GM23338 (cell line): ENCODE measurements around the gene SLC35E2B. TPM values are rescaled to one million over a fixed set of nuclear protein-coding genes. Genes with fewer than 3 reads are reported as not detected.
A peak's percentile ranks its signal among the peaks of the same experiment; 100 is the strongest.
"Not testable (repeated sequence)": the region's sequence is repeated elsewhere in the genome, so short reads cannot be mapped to it uniquely, and the experiment has no call there.

Experiments
- ATAC-seq: fragments of 200-7000 bp; cut with Tn5 transposase; 3 replicates; pipeline ENCODE4 v1.9.1; 2020
- DNase-seq: peaks from one replicate; pipeline ENCODE4 v3.0.0-alpha.2; 2015; ENCODE audit warnings: low spot score
- H2AFZ ChIP-seq: fragments of 200-600 bp; sonication (generic); 2 replicates; pipeline ENCODE4 v1.8.0; 2016; ENCODE audit warnings: antibody characterized with exemption, mild to moderate bottlenecking, moderate library complexity
- H3F3A ChIP-seq: fragments of 200-600 bp; sonication (generic); replicated peaks from 2 replicates; pipeline ENCODE4 v1.8.0; 2017; ENCODE audit warnings: antibody characterized with exemption, mixed run types, low read depth
- H3K27ac ChIP-seq: fragments of 200-600 bp; sonication (generic); 2 replicates; pipeline ENCODE4 v1.6.1; 2016; ENCODE audit warnings: low read depth
- H3K27me3 ChIP-seq: fragments of 200-600 bp; sonication (generic); 2 replicates; pipeline ENCODE4 v1.8.0; 2016; ENCODE audit warnings: mild to moderate bottlenecking, mixed run types, moderate library complexity; ENCODE audit not compliant: insufficient read depth
- H3K36me3 ChIP-seq: fragments of 200-600 bp; sonication (generic); 2 replicates; pipeline ENCODE4 v1.8.0; 2016; ENCODE audit warnings: mild to moderate bottlenecking; ENCODE audit not compliant: insufficient read depth
- H3K4me1 ChIP-seq: fragments of 200-600 bp; sonication (generic); 2 replicates; pipeline ENCODE4 v1.8.0; 2016; ENCODE audit warnings: mild to moderate bottlenecking, moderate library complexity; ENCODE audit not compliant: insufficient read depth
- H3K4me2 ChIP-seq: fragments of 200-600 bp; sonication (generic); 2 replicates; pipeline ENCODE4 v1.7.1; 2017; ENCODE audit warnings: mixed run types
- H3K4me3 ChIP-seq: fragments of 200-600 bp; sonication (generic); 2 replicates; pipeline ENCODE4 v1.6.1; 2016; ENCODE audit warnings: mixed run types
- H3K79me2 ChIP-seq: fragments of 200-600 bp; sonication (generic); replicated peaks from 2 replicates; pipeline ENCODE4 v1.8.0; 2017; ENCODE audit warnings: mild to moderate bottlenecking; ENCODE audit not compliant: insufficient read depth
- H3K9me2 ChIP-seq: fragments of 200-600 bp; sonication (generic); 2 replicates; pipeline ENCODE4 v1.8.0; 2017; ENCODE audit not compliant: insufficient read depth
- H4K20me1 ChIP-seq: fragments of 200-600 bp; sonication (generic); replicated peaks from 2 replicates; pipeline ENCODE4 v1.8.0; 2017; ENCODE audit warnings: mild to moderate bottlenecking; ENCODE audit not compliant: insufficient read depth
- H3K27ac Mint-ChIP-seq: 2 replicates; pipeline ENCODE4 v1.8.0; 2020; ENCODE audit warnings: inconsistent platforms, mild to moderate bottlenecking, moderate library complexity, mixed read lengths
- H3K27me3 Mint-ChIP-seq: 3 replicates; pipeline ENCODE4 v1.8.0; 2022; ENCODE audit warnings: low read depth, mild to moderate bottlenecking, moderate library complexity, mixed read lengths, inconsistent platforms; ENCODE audit not compliant: insufficient read depth, poor library complexity
- H3K36me3 Mint-ChIP-seq: 3 replicates; pipeline ENCODE4 v1.8.0; 2021; ENCODE audit warnings: low read depth, mild to moderate bottlenecking, inconsistent platforms, moderate library complexity, mixed read lengths
- H3K4me1 Mint-ChIP-seq: 3 replicates; pipeline ENCODE4 v1.8.0; 2020; ENCODE audit warnings: mild to moderate bottlenecking, inconsistent platforms, mixed read lengths
- H3K4me3 Mint-ChIP-seq: 3 replicates; pipeline ENCODE4 v1.8.0; 2021; ENCODE audit warnings: moderate library complexity, mild to moderate bottlenecking, inconsistent platforms, mixed read lengths
- H3K9me3 Mint-ChIP-seq: 3 replicates; pipeline ENCODE4 v1.8.0; 2020; ENCODE audit warnings: moderate library complexity, mild to moderate bottlenecking, inconsistent platforms, mixed read lengths
- CTCF ChIP-seq, 2 experiments: fragments of 200-600 bp in 1 of 2; sonication (generic) in 1 of 2; conservative IDR thresholded peaks; 2 replicates each; pipeline versions ENCODE4 v1.5.1 to v1.6.1; 2016 to 2017; ENCODE audit warnings: antibody characterized with exemption in 2 of 2, low read depth in 2 of 2, mild to moderate bottlenecking in 2 of 2, moderate library complexity in 1 of 2
- ETS1 ChIP-seq: IDR thresholded peaks from 2 replicates; pipeline ENCODE4 v1.6.1; 2016; ENCODE audit warnings: antibody characterized with exemption
- EZH2 ChIP-seq: fragments of 200-600 bp; sonication (generic); IDR thresholded peaks from one replicate; pipeline ENCODE4 v1.8.0; 2017; ENCODE audit warnings: antibody characterized with exemption, mild to moderate bottlenecking, low read depth; ENCODE audit not compliant: unreplicated experiment
- JUNB ChIP-seq: IDR thresholded peaks from one replicate; pipeline ENCODE4 v1.6.1; 2016; ENCODE audit warnings: antibody characterized with exemption; ENCODE audit not compliant: unreplicated experiment
- NANOG ChIP-seq: IDR thresholded peaks from 2 replicates; pipeline ENCODE4 v1.6.1; 2016; ENCODE audit warnings: antibody characterized with exemption, borderline replicate concordance
- POLR2AphosphoS5 ChIP-seq: IDR thresholded peaks from 2 replicates; pipeline ENCODE4 v1.6.1; 2016; ENCODE audit warnings: antibody characterized with exemption, low read depth
- REST ChIP-seq: IDR thresholded peaks from one replicate; pipeline ENCODE4 v1.6.1; 2018; ENCODE audit warnings: antibody characterized with exemption; ENCODE audit not compliant: unreplicated experiment
- STAT1 ChIP-seq: IDR thresholded peaks from one replicate; pipeline ENCODE4 v1.6.1; 2016; ENCODE audit warnings: antibody characterized with exemption; ENCODE audit not compliant: unreplicated experiment
- ZNF331 ChIP-seq: fragments of 250-450 bp; sonication (Bioruptor Pico); IDR thresholded peaks from 2 replicates; pipeline ENCODE4 v1.5.0; 2020; ENCODE audit warnings: low read depth, mild to moderate bottlenecking, moderate library complexity
- polyA plus RNA-seq: library from polyadenylated mRNA; unstranded; fragments of >200 nt; fragmentation: Nextera tagmentation; extraction: Ambion mirVana; gene quantifications from 2 replicates; pipeline ENCODE4 v1.2.1, GENCODE V29; 2016
- total RNA-seq: library from RNA; depleted of rRNA; stranded (reverse); fragments of >200 nt; shearing (Covaris generic); gene quantifications from 2 replicates; pipeline ENCODE4 v1.2.3, GENCODE V29; 2014

SLC35E2B gene
- total and polyA plus RNA-seq, 2 experiments from 2014 or later: 16.8 to 63.0 TPM

GRCh38 chr1:1703796-1704195 lies 11.2 kb upstream of the SLC35E2B start:
- no peaks in the 10 kb centered on the region for H3K79me2 ChIP-seq
- H3K4me3 Mint-ChIP-seq: no peak overlapping the region
- H3K9me2 ChIP-seq: no peaks in the 10 kb centered on the region
- H3K4me3 ChIP-seq: no peak overlapping the region
- ATAC-seq (no peak), DNase-seq (no peak)
- H2AFZ ChIP-seq: no peak overlapping the region
- H3K27me3 ChIP-seq: no peaks in the 10 kb centered on the region
- no peaks in the 10 kb centered on the region for H3F3A ChIP-seq
- H4K20me1 ChIP-seq: no peaks in the 10 kb centered on the region
- no peaks in the 10 kb centered on the region for H3K4me1 Mint-ChIP-seq
- no peaks in the 10 kb centered on the region for H3K36me3 ChIP-seq
- TF ChIP-seq ETS1 (no peak), EZH2 (no peak), JUNB (no peak), NANOG (no peak), STAT1 (no peak), ZNF331 (CRISPR knock-in tag) (no peak), CTCF (conservative IDR thresholded peaks at IDR 0.05; ENCODE audit: low read depth in 2 of 2) (no peak), POLR2AphosphoS5 (no peak), REST (no peak)
- no peaks in the 10 kb centered on the region for H3K9me3 Mint-ChIP-seq
- no peaks in the 10 kb centered on the region for H3K4me1 ChIP-seq
- H3K27ac ChIP-seq: no peak overlapping the region
- peaks cover 4% of the 10 kb centered on the region; the same call in 2 of the 3 replicates for H3K36me3 Mint-ChIP-seq
- H3K27ac Mint-ChIP-seq: no peak overlapping the region
- H3K27me3 Mint-ChIP-seq: peaks cover 1% of the 10 kb centered on the region
- no peak overlapping the region for H3K4me2 ChIP-seq

- not testable (repeated sequence) for H3K4me2 ChIP-seq, H3K36me3 ChIP-seq, H3K27me3 Mint-ChIP-seq, DNase-seq, H3F3A ChIP-seq, H2AFZ ChIP-seq, ATAC-seq, H3K27ac ChIP-seq, H3K4me1 Mint-ChIP-seq, H3K27me3 ChIP-seq, H3K79me2 ChIP-seq, H3K36me3 Mint-ChIP-seq, H4K20me1 ChIP-seq, H3K9me2 ChIP-seq, H3K4me1 ChIP-seq, H3K9me3 Mint-ChIP-seq, H3K4me3 Mint-ChIP-seq, H3K27ac Mint-ChIP-seq, H3K4me3 ChIP-seq
Observed at GRCh38 chr1:1702506-1702905, 9.9 kb upstream of the SLC35E2B start.

GRCh38 chr1:1700557-1700956 lies 8.0 kb upstream of the SLC35E2B start:
- H3K4me1 Mint-ChIP-seq, H3K36me3 ChIP-seq, H3K4me3 ChIP-seq, H4K20me1 ChIP-seq, H3K27ac ChIP-seq, H3K9me2 ChIP-seq, H3F3A ChIP-seq, H3K36me3 Mint-ChIP-seq, H3K4me3 Mint-ChIP-seq, H3K27ac Mint-ChIP-seq, H3K27me3 Mint-ChIP-seq, H3K9me3 Mint-ChIP-seq, DNase-seq, H3K4me1 ChIP-seq, H2AFZ ChIP-seq, H3K4me2 ChIP-seq, H3K79me2 ChIP-seq, H3K27me3 ChIP-seq: not testable (repeated sequence)
- ATAC-seq: peak; percentile 67

GRCh38 chr1:1700067-1700466 lies 7.5 kb upstream of the SLC35E2B start:
- H3K9me2 ChIP-seq, H3K9me3 Mint-ChIP-seq, H4K20me1 ChIP-seq, H3K36me3 Mint-ChIP-seq, H3K27ac Mint-ChIP-seq, H3K4me1 Mint-ChIP-seq, H3F3A ChIP-seq, H3K4me3 ChIP-seq, DNase-seq, H3K79me2 ChIP-seq, H3K36me3 ChIP-seq, H3K4me2 ChIP-seq, H3K27ac ChIP-seq, H3K4me1 ChIP-seq, H2AFZ ChIP-seq, H3K4me3 Mint-ChIP-seq, H3K27me3 Mint-ChIP-seq, H3K27me3 ChIP-seq: not testable (repeated sequence)
- ATAC-seq: peak; percentile 43
